IPS-15b (cell line): ENCODE measurements around the gene NFE2L2.
A peak's percentile ranks its signal among the peaks of the same experiment; 100 is the strongest.

ENCODE experiments used
- H3K27me3 ChIP-seq: one replicate; pipeline ENCODE4 v1.6.1; 2013; ENCODE audit warnings: low read length; ENCODE audit not compliant: control insufficient read depth, insufficient read depth
- H3K36me3 ChIP-seq: one replicate; pipeline ENCODE4 v1.6.1; 2013; ENCODE audit warnings: low read length; ENCODE audit not compliant: control insufficient read depth, insufficient read depth
- H3K4me1 ChIP-seq: one replicate; pipeline ENCODE4 v1.6.1; 2013; ENCODE audit warnings: mild to moderate bottlenecking, low read length; ENCODE audit not compliant: control insufficient read depth, insufficient read depth
- H3K4me3 ChIP-seq: one replicate; pipeline ENCODE4 v1.5.1; 2013; ENCODE audit warnings: low read depth, low read length
- H3K9ac ChIP-seq: one replicate; pipeline ENCODE4 v1.6.1; 2013; ENCODE audit warnings: low read depth, mild to moderate bottlenecking, low read length
- H3K9me3 ChIP-seq: one replicate; pipeline ENCODE4 v1.6.1; 2013; ENCODE audit warnings: mild to moderate bottlenecking, low read length; ENCODE audit not compliant: control insufficient read depth, insufficient read depth

Gene NFE2L2

DNA sequence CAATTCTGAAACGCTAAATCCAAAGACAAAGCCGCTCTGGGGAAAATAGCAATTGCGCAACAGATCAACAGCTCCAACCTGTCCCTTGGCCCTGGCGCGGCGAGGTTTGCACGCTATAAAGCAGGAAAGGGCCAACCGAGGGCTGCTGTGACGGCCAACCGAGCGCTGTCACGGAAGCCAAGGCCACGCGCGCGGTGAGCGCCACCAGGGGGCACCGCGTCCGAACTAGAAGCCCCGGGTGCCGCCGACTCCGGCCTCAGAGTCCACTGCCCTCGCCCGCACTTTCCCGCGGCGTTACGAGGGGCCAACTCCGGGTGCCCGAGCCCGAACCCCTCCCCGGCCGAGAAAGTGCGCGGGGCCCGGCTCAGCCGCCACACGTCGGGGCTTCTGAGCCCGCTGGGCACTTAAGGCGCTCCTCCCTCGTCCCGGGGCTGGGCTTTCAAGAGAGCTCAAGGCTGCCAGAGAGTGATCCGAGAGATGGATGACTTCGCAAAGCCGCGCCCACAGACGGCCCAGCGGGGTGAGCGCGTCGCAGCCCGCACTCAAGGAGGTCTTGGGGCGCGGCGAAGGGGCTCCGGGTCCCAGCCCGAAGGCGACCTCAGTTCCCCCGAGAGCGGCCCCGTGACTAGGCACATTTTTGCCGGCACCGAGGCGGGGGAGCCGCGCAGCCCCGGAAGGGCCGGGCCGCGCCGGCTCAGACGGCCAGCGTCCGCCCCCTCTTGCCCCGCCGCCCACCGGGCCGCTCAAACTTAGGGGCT is 897 bp downstream of the NFE2L2 start:
- peak overlapping the region; percentile 86 for H3K9ac ChIP-seq
- H3K4me3 ChIP-seq, result peak overlapping the region; percentile 79
- H3K9me3 ChIP-seq, result no peaks in the 10 kb centered on the region
- peaks cover 12% of the 10 kb centered on the region for H3K4me1 ChIP-seq
- no peaks in the 10 kb centered on the region for H3K36me3 ChIP-seq
- no peaks in the 10 kb centered on the region for H3K27me3 ChIP-seq

- Histone ChIP-seq H3K36me3 (no peaks in the 10 kb centered on the region), H3K4me3 (peak overlapping the region; percentile 79), H3K9me3 (peaks cover 2% of the 10 kb centered on the region), H3K27me3 (no peaks in the 10 kb centered on the region), H3K9ac (peak overlapping the region; percentile 86), H3K4me1 (peaks cover 12% of the 10 kb centered on the region)
Measured at GRCh38 chr2:177262958-177263450, 1.5 kb downstream of the NFE2L2 start.

GRCh38 chr2:177262092-177262491 is 2.4 kb downstream of the NFE2L2 start:
- H3K9ac ChIP-seq, result no peak overlapping the region
- H3K36me3 ChIP-seq, result no peaks in the 10 kb centered on the region
- H3K9me3 ChIP-seq, result peaks cover 2% of the 10 kb centered on the region
- no peak overlapping the region for H3K4me3 ChIP-seq
- H3K4me1 ChIP-seq, result peaks cover 12% of the 10 kb centered on the region
- no peaks in the 10 kb centered on the region for H3K27me3 ChIP-seq

- H3K4me3 ChIP-seq, result no peak overlapping the region
- H3K9ac ChIP-seq, result no peak overlapping the region
Measured at GRCh38 chr2:177261116-177262060, 3.1 kb downstream of the NFE2L2 start.

GRCh38 chr2:177260379-177260778 is 4.1 kb downstream of the NFE2L2 start:
- H3K27me3 ChIP-seq, result no peaks in the 10 kb centered on the region
- H3K4me3 ChIP-seq, result no peak overlapping the region
- H3K9me3 ChIP-seq, result peaks cover 2% of the 10 kb centered on the region
- peaks cover 6% of the 10 kb centered on the region for H3K4me1 ChIP-seq
- H3K9ac ChIP-seq, result no peak overlapping the region
- H3K36me3 ChIP-seq, result no peaks in the 10 kb centered on the region

More at GRCh38 chr2:177261116-177262060, 3.1 kb downstream of the NFE2L2 start:
- H3K4me1 ChIP-seq, result peaks cover 8% of the 10 kb centered on the region
- no peaks in the 10 kb centered on the region for H3K36me3 ChIP-seq
- no peaks in the 10 kb centered on the region for H3K27me3 ChIP-seq
- H3K9me3 ChIP-seq, result peaks cover 2% of the 10 kb centered on the region

DNA sequence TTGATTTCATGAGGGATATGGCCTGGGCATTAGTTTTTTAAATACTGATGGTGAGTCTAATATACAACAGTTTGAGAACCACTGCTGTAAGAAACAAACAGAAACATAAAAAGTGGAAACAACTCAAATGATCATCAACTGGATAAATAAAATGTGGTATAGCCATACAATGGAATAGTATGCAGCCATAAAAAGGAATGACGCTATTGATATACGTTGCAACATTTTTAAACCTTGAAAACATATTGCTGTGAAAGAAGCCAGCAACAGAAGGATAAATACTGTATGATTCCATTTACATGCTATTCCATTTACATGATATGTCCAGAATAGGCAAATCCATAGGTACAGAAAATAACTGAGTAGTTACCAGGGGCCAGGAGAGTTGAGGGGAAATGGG is 6.5 kb downstream of the NFE2L2 start:
- Histone ChIP-seq H3K4me1 (peaks cover 14% of the 10 kb centered on the region), H3K9ac (no peak overlapping the region), H3K9me3 (peaks cover 2% of the 10 kb centered on the region), H3K4me3 (no peak overlapping the region), H3K36me3 (no peaks in the 10 kb centered on the region), H3K27me3 (no peaks in the 10 kb centered on the region)

GRCh38 chr2:177257471-177257870 is 7.1 kb downstream of the NFE2L2 start:
- Histone ChIP-seq H3K9ac (no peak overlapping the region), H3K9me3 (peaks cover 2% of the 10 kb centered on the region), H3K4me3 (no peak overlapping the region), H3K4me1 (peaks cover 14% of the 10 kb centered on the region), H3K27me3 (no peaks in the 10 kb centered on the region), H3K36me3 (no peaks in the 10 kb centered on the region)

- Histone ChIP-seq H3K4me3 (no peak overlapping the region), H3K9me3 (peaks cover 2% of the 10 kb centered on the region), H3K4me1 (peaks cover 9% of the 10 kb centered on the region), H3K36me3 (no peaks in the 10 kb centered on the region), H3K27me3 (no peaks in the 10 kb centered on the region), H3K9ac (no peak overlapping the region)
Measured at GRCh38 chr2:177256695-177257094, 7.8 kb downstream of the NFE2L2 start.

- no peaks in the 10 kb centered on the region for H3K36me3 ChIP-seq
- H3K4me3 ChIP-seq, result no peak overlapping the region
- H3K9ac ChIP-seq, result no peak overlapping the region
- no peaks in the 10 kb centered on the region for H3K27me3 ChIP-seq
- H3K4me1 ChIP-seq, result peaks cover 9% of the 10 kb centered on the region
- peaks cover 2% of the 10 kb centered on the region for H3K9me3 ChIP-seq
Measured at GRCh38 chr2:177256026-177256425, 8.5 kb downstream of the NFE2L2 start.

- H3K27me3 ChIP-seq, result no peaks in the 10 kb centered on the region
- no peak overlapping the region for H3K9ac ChIP-seq
- no peak overlapping the region for H3K4me3 ChIP-seq
- peaks cover 2% of the 10 kb centered on the region for H3K9me3 ChIP-seq
- H3K36me3 ChIP-seq, result no peaks in the 10 kb centered on the region
- H3K4me1 ChIP-seq, result peaks cover 9% of the 10 kb centered on the region
Measured at GRCh38 chr2:177255227-177255601, 9.3 kb downstream of the NFE2L2 start.

- H3K27me3 ChIP-seq, result no peaks in the 10 kb centered on the region
- H3K36me3 ChIP-seq, result no peaks in the 10 kb centered on the region
Measured at GRCh38 chr2:177254433-177255226, 9.9 kb downstream of the NFE2L2 start.

More at GRCh38 chr2:177254433-177255226, 9.9 kb downstream of the NFE2L2 start:
- H3K4me1 ChIP-seq, result peaks cover 9% of the 10 kb centered on the region
- H3K4me3 ChIP-seq, result no peak overlapping the region
- peaks cover 2% of the 10 kb centered on the region for H3K9me3 ChIP-seq
- no peak overlapping the region for H3K9ac ChIP-seq
